GM12865 (cell line): Measurements from ENCODE around the gene MOG.
A peak's percentile ranks its signal among the peaks of the same experiment; 100 is the strongest.

Experiments used
- DNase-seq: peaks from one replicate; pipeline ENCODE4 v3.0.0; 2010; ENCODE audit warnings: low read depth
- H3K4me3 ChIP-seq: 2 replicates; pipeline ENCODE4 v1.5.1; 2011; ENCODE audit warnings: mild to moderate bottlenecking, low read depth, low read length, control low read depth
- CTCF ChIP-seq: IDR thresholded peaks from 2 replicates; pipeline ENCODE4 v1.5.1; 2011; ENCODE audit warnings: low read length, control low read depth, low read depth, inconsistent platforms; ENCODE audit not compliant: insufficient read depth; ENCODE audit errors: missing control alignments

MOG gene

GRCh38 chr6:29696147-29697125 is 39.5 kb downstream of the MOG start:
- DNase-seq: peak; percentile 31
- no peak overlapping the region for H3K4me3 ChIP-seq
- TF ChIP-seq CTCF: peak; percentile 53

GRCh38 chr6:29702519-29703103 is 45.7 kb downstream of the MOG start:
- TF ChIP-seq CTCF: peak; percentile 59
- peak; percentile 45 for DNase-seq
- H3K4me3 ChIP-seq: no peak overlapping the region

GRCh38 chr6:29705389-29706231 is 48.7 kb downstream of the MOG start:
- peak; percentile 53 for TF ChIP-seq CTCF
- no peak for DNase-seq
- no peak overlapping the region for H3K4me3 ChIP-seq

- DNase-seq: peak; percentile 78
- no peak for TF ChIP-seq CTCF
These were observed 51.7 kb downstream of the MOG start for GRCh38 chr6:29708432-29709179.

GRCh38 chr6:29709188-29709587 is 52.3 kb downstream of the MOG start:
- no peak for DNase-seq
- TF ChIP-seq CTCF: no peak
- H3K4me3 ChIP-seq: no peak overlapping the region

More at GRCh38 chr6:29708432-29709179, 51.7 kb downstream of the MOG start:
- no peak overlapping the region for H3K4me3 ChIP-seq
